Measurements from ENCODE around the gene SLC40A1.

The SLC40A1 gene

DNA sequence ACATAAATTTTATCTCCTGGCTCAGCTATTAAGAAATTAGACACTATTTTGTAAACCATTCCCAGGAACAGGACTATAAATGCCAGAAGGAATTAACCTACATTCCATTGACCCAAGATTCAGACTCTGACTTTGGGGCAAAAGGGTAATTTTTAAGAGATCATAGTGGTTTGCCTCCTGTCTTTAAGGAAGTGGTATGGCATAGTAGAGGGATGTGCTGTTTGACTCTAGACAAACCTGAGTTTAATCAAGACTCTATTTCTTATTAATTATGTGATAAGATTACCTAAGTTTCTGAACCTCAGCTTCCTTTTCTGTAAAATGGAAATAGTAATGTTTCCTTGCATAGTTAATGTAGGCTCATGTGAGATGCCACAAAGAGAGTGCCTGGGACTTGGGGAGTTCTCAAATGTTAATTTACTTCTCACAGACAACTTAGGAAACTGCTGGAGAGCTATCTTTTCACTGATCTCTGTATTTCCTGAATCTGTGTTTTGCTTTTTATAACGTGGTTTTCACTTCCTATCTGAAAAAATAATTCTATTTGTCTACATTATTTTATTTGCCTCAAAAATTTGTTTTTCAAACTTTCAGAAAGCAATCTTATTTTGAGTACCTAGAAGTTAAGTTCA, 11.9 kb upstream of the SLC40A1 start:
- no peak overlapping the region for H3K9ac ChIP-seq (ENCODE audit: low read length)
- no peaks in the 10 kb centered on the region for H3K9me3 ChIP-seq (ENCODE audit: control insufficient read depth, low read length)
- H3K36me3 ChIP-seq (ENCODE audit: control insufficient read depth, insufficient read depth, low read length): no peaks in the 10 kb centered on the region
- no peak overlapping the region for H3K4me3 ChIP-seq (ENCODE audit: low read length)
- no peaks in the 10 kb centered on the region for H3K27me3 ChIP-seq (ENCODE audit: control insufficient read depth, insufficient read depth, low read length)
- peaks cover 4% of the 10 kb centered on the region for H3K4me1 ChIP-seq (ENCODE audit: control insufficient read depth, insufficient read depth, low read length)

DNA sequence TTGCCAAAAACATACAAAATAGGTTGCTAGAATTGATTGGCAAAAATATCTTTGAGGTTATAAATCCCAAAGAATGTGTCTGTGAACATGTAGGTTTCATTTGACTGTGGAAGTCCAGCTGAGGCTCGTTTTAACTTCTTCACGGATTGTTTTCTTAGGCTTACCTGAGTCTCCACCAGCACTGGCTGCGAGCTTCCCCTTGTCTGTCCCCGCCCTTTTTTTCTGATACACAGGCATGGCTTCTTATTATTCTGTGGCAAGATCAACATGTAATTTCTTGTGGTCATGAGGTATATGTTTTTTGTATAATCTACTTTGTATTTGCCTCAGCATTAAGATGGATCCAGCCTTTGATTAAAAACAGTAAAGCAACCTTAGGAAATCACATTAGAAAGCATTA, 7.2 kb upstream of the SLC40A1 start:
- Histone ChIP-seq H3K4me1 (ENCODE audit: control insufficient read depth, insufficient read depth, low read length) (peaks cover 4% of the 10 kb centered on the region), H3K9ac (ENCODE audit: low read length) (no peak overlapping the region), H3K36me3 (ENCODE audit: control insufficient read depth, insufficient read depth, low read length) (no peaks in the 10 kb centered on the region), H3K27me3 (ENCODE audit: control insufficient read depth, insufficient read depth, low read length) (no peaks in the 10 kb centered on the region), H3K4me3 (ENCODE audit: low read length) (no peak overlapping the region), H3K9me3 (ENCODE audit: control insufficient read depth, low read length) (no peaks in the 10 kb centered on the region)

DNA sequence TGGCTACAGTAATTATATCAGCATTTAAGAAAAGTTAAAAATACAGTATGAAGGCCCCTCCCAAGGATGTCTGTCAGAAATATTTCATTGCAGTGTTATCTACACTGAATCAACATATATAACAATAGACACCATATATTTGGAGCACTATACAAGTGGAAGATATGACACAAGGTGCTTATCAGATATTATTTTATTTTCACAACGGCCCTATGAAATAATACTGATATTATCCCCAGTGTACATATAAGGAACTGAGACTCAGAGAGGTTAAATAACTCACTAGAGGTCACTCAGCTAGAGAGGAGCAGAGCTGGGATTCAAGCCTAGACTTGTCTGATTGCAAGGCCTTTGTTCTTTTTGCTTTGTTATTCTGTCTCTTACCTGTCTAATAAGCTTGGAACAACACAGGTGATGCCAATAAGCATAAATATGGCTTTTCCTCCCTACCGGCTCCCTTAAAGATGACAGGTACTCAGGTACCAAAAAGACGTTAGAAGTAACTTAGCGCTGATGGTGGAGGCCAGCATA, 4.7 kb upstream of the SLC40A1 start:
- H3K9me3 ChIP-seq (ENCODE audit: control insufficient read depth, low read length): no peaks in the 10 kb centered on the region
- H3K36me3 ChIP-seq (ENCODE audit: control insufficient read depth, insufficient read depth, low read length): no peaks in the 10 kb centered on the region
- H3K4me1 ChIP-seq (ENCODE audit: control insufficient read depth, insufficient read depth, low read length): peaks cover 12% of the 10 kb centered on the region
- no peak overlapping the region for H3K4me3 ChIP-seq (ENCODE audit: low read length)
- no peaks in the 10 kb centered on the region for H3K27me3 ChIP-seq (ENCODE audit: control insufficient read depth, insufficient read depth, low read length)
- H3K9ac ChIP-seq (ENCODE audit: low read length): no peak overlapping the region

DNA sequence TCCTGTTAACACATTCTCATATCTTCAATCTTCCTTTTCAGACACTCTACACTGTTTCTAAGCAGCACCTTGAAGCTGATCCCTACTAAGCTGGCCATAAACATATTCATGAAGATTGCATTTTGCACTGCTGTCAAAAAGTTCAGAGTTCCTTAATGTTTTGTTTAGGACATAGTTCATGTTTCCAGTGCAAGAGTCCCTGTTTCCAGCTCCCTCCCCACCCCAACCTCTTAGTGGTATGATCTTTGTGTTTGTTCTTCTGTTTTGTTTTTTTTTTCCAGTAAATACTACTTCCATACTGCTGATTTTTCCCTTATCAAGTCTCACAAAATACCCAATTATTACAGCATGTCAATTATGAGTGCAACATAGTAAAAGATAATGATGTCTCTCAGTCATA, 4.1 kb upstream of the SLC40A1 start:
- peaks cover 12% of the 10 kb centered on the region for H3K4me1 ChIP-seq (ENCODE audit: control insufficient read depth, insufficient read depth, low read length)
- H3K36me3 ChIP-seq (ENCODE audit: control insufficient read depth, insufficient read depth, low read length): no peaks in the 10 kb centered on the region
- no peak overlapping the region for H3K9ac ChIP-seq (ENCODE audit: low read length)
- H3K27me3 ChIP-seq (ENCODE audit: control insufficient read depth, insufficient read depth, low read length): no peaks in the 10 kb centered on the region
- H3K9me3 ChIP-seq (ENCODE audit: control insufficient read depth, low read length): no peaks in the 10 kb centered on the region
- H3K4me3 ChIP-seq (ENCODE audit: low read length): no peak overlapping the region

DNA sequence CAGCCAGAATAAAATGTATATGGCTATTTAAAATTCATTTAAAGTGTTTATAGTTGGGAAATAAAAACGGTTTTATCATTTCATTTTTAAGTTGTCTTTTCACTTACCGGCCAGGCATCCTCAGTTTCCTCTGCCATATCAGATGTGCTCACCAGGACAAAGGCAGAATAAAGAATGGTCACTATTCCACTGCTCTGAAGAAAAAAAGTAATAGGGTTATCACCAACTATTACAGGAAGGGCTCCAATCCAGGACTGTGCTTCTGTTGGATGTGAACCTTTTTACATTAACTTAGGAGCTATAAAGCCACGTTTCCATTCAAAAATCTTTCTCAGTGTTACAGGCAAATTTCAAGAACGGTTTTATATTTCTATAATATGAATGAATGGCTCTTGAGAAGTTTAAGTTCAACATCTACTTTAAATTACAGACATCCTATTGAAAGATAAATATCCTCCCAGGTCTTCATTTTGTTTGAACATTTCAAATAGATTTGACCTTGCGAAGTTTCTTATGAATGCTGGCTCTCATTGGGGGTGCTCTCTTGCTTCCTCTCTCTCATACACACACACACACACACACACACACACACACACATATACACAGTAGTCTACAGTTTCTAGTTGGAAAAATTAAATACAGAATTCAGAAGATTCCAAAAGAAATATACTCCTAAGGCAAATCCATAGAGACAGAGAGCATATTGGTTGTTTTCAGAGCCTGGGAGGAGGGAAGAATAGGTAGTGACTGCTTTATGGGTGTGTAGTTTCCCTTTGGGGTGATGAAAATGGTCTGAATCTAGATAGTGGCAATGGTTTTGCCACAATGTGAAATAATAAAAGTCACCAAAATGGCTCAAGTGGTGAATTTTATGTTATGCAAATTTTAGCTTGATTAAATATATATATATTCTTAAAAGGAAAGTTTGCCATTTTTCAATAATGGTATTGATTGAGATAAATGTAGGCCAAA, 2.9 kb upstream of the SLC40A1 start:
- H3K27me3 ChIP-seq (ENCODE audit: control insufficient read depth, insufficient read depth, low read length): no peaks in the 10 kb centered on the region

DNA sequence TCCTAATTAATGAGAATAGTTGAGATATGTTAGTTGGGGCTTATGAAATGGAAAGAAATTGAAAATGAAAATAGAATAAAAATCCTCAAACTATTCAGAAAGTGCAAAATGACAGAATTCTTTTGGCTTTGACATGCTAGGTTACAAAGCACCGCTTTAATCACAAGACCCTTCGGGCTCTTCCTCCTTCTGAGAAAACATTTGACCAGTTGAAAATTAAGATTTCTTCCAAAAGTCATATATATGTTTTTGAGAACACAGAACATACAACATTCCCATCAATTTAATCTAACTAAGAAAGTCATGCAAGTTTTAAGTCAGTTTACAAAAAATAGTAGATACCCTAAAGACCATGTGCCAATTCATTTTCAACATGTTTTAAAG, 2.2 kb upstream of the SLC40A1 start:
- H3K4me1 ChIP-seq (ENCODE audit: control insufficient read depth, insufficient read depth, low read length): peaks cover 14% of the 10 kb centered on the region

More for the DNA sequence above, 2.9 kb upstream of the SLC40A1 start:
- Histone ChIP-seq H3K9ac (ENCODE audit: low read length) (no peak overlapping the region), H3K9me3 (ENCODE audit: control insufficient read depth, low read length) (no peaks in the 10 kb centered on the region), H3K4me3 (ENCODE audit: low read length) (no peak overlapping the region), H3K4me1 (ENCODE audit: control insufficient read depth, insufficient read depth, low read length) (peaks cover 13% of the 10 kb centered on the region), H3K36me3 (ENCODE audit: control insufficient read depth, insufficient read depth, low read length) (no peaks in the 10 kb centered on the region)

DNA sequence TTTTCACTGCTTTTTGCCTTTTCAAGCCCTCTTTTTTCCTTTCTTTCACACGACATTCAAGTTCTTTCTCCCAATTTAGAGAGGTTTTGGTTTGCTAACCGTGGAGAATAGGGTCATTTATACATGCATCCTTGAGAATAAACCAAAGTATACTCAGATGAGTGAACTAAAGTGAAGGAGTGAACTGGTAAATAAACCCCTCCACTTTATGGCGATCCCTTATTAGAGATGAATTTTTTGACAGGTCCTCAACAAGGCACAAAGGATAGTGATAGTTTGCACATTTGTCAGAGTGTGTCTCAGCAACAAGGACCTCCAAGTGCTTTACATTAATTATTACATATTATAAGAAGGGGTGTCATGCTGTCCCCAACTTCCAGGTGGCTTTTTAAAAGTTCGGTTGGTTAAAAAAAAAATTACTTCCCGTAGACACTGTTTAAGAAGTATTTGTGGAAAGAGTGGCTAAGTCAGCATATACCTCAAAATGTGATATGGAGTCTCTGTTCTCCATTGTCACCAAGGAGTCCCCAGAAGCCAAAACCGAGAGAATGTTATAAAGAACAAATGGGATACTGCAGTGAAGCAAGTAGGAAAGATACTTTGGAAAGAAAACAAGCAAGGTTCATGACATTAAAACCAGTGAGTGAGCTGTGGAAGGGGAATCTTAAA, 1.7 kb upstream of the SLC40A1 start:
- Histone ChIP-seq H3K4me3 (ENCODE audit: low read length) (no peak overlapping the region), H3K27me3 (ENCODE audit: control insufficient read depth, insufficient read depth, low read length) (no peaks in the 10 kb centered on the region), H3K36me3 (ENCODE audit: control insufficient read depth, insufficient read depth, low read length) (no peaks in the 10 kb centered on the region), H3K9me3 (ENCODE audit: control insufficient read depth, low read length) (no peaks in the 10 kb centered on the region), H3K4me1 (ENCODE audit: control insufficient read depth, insufficient read depth, low read length) (peaks cover 14% of the 10 kb centered on the region), H3K9ac (ENCODE audit: low read length) (peak overlapping the region; percentile 88)

More for the DNA sequence above, 2.2 kb upstream of the SLC40A1 start:
- Histone ChIP-seq H3K27me3 (ENCODE audit: control insufficient read depth, insufficient read depth, low read length) (no peaks in the 10 kb centered on the region), H3K9me3 (ENCODE audit: control insufficient read depth, low read length) (no peaks in the 10 kb centered on the region), H3K36me3 (ENCODE audit: control insufficient read depth, insufficient read depth, low read length) (no peaks in the 10 kb centered on the region), H3K4me3 (ENCODE audit: low read length) (no peak overlapping the region), H3K9ac (ENCODE audit: low read length) (no peak overlapping the region)

DNA sequence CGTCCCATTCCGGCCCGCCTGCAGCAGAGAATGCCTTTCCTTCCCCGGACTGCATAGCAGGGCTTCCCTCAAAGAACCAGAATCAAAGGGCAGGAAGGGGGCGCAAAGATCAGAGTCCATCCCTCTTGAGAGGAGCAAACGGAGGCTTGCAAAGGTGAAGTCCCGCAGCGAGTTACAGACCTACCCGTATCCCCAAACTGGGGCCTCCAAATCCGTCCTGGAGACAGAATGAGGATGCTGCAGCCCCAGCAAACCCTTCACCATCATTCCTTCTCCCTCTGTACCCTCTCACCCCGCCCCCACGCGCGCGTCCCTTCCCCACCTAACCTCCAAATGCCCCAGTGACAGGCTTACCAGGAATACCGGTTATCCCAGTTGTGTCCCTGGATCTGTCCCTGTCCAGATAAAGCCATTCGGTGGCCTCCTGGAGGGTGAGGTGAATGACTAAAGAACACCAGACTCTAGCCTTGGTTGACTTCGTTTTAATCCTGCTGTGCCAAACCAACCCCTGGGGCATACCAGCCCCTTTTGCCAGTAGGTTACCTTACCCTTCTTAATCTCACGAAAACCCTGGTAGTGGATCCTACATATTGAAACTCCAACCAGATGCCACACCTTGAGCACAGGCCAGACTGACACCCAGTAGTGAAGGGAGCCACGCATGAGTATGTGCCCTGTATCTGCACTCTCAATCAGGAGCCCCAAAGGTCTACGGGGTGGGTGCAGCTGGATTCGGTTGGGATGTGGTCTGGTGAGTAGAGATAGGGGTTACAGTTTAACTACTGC, 961 bp upstream of the SLC40A1 start:
- H3K4me3 ChIP-seq (ENCODE audit: low read length): peak overlapping the region; percentile 60
- H3K36me3 ChIP-seq (ENCODE audit: control insufficient read depth, insufficient read depth, low read length): no peaks in the 10 kb centered on the region
- H3K9me3 ChIP-seq (ENCODE audit: control insufficient read depth, low read length): no peaks in the 10 kb centered on the region
- H3K9ac ChIP-seq (ENCODE audit: low read length): peak overlapping the region; percentile 88
- peaks cover 22% of the 10 kb centered on the region for H3K4me1 ChIP-seq (ENCODE audit: control insufficient read depth, insufficient read depth, low read length)
- no peaks in the 10 kb centered on the region for H3K27me3 ChIP-seq (ENCODE audit: control insufficient read depth, insufficient read depth, low read length)

DNA sequence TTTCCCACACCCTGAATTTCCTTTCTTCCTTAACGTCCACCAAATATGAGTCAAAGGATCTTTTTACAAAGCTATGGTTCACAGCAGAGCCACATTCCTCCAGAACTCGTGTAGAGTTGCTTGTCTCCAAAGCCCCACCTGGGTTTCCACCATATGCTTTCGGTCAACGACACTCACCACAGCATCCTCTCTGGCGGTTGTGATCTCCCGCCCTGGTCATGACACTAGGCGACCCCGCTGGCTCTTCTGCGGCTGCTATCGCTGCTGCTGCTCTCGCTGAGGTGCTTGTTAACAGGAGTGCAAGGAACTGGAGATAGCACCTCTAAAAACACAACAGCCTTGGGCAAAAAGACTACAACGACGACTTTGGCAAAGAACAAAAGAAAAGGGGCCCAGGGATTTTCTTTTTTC, 340 bp downstream of the SLC40A1 start:
- H3K4me1 ChIP-seq (ENCODE audit: control insufficient read depth, insufficient read depth, low read length): peaks cover 30% of the 10 kb centered on the region
- peak overlapping the region; percentile 75 for H3K4me3 ChIP-seq (ENCODE audit: low read length)
- no peaks in the 10 kb centered on the region for H3K9me3 ChIP-seq (ENCODE audit: control insufficient read depth, low read length)
- H3K36me3 ChIP-seq (ENCODE audit: control insufficient read depth, insufficient read depth, low read length): no peaks in the 10 kb centered on the region
- peak overlapping the region; percentile 88 for H3K9ac ChIP-seq (ENCODE audit: low read length)
- H3K27me3 ChIP-seq (ENCODE audit: control insufficient read depth, insufficient read depth, low read length): no peaks in the 10 kb centered on the region

DNA sequence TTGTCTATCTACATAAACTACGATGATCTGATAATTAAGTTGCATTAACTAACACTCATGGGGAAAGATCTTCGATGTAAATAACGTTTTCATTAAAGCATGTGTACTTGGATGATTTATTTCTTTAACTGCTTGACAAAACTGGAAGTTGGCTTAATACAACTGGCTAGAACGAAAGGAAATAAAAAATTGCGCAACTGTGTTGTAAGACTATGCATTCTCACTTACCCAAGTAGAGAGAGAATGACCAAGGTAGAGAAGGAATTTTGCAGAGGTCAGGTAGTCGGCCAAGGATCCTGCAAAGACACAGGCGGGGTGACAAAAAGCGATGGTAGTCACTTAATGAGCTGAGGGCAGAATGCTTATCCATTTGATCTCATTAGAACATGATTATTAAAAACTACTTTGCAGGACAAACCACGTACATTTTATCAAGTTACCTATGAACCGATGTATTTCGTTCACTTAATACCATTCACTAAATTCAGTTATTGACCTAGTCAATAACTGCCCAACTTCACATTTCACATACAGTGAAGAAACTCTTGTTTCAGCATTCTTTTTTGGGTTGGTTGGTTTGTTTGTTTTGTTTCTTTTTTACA, 900 bp downstream of the SLC40A1 start:
- Histone ChIP-seq H3K36me3 (ENCODE audit: control insufficient read depth, insufficient read depth, low read length) (no peaks in the 10 kb centered on the region), H3K4me1 (ENCODE audit: control insufficient read depth, insufficient read depth, low read length) (peaks cover 36% of the 10 kb centered on the region), H3K27me3 (ENCODE audit: control insufficient read depth, insufficient read depth, low read length) (no peaks in the 10 kb centered on the region), H3K4me3 (ENCODE audit: low read length) (peak overlapping the region; percentile 75), H3K9ac (ENCODE audit: low read length) (peak overlapping the region; percentile 88), H3K9me3 (ENCODE audit: control insufficient read depth, low read length) (no peaks in the 10 kb centered on the region)

DNA sequence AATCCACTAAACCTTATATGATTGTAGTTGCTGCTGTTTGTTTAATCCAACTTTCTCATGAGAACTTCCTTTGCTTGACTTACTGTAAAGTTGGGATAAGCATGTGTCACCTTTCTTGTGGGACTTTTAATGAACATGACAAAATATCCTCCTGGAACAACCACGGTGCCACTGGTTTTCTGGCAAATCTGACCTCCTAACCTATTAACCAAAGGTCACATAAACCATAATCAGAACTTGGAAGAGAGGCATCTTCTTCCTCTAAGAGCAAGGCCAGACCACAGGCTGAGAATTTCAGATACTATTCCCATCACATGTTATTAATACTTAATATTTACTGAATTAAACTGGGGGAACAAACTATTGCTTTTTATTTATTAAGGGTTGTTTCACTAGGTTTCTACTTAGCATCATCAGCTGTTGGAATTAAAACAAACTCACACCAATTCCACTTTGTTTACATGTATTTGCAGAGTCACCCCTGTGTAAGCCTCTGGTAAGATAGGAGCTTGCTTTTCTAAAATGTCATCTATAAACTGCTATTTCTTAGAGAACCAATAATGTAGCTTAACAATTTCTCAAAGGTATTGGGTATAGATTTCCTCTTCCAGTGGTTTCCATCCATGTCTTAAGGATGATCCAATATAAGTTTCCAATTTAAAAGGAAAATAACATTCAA, 2.2 kb downstream of the SLC40A1 start:
- Histone ChIP-seq H3K9ac (ENCODE audit: low read length) (no peak overlapping the region), H3K9me3 (ENCODE audit: control insufficient read depth, low read length) (no peaks in the 10 kb centered on the region), H3K4me3 (ENCODE audit: low read length) (no peak overlapping the region), H3K4me1 (ENCODE audit: control insufficient read depth, insufficient read depth, low read length) (peaks cover 38% of the 10 kb centered on the region), H3K27me3 (ENCODE audit: control insufficient read depth, insufficient read depth, low read length) (no peaks in the 10 kb centered on the region), H3K36me3 (ENCODE audit: control insufficient read depth, insufficient read depth, low read length) (no peaks in the 10 kb centered on the region)

Measured in mucosa of stomach (tissue), 1 donor.